Placental pericyte (primary cell): ENCODE data around the gene CDRT15L2. TPM values are rescaled to one million over a fixed set of nuclear protein-coding genes. Genes with fewer than 3 reads are reported as not detected.

ENCODE experiments used
- small RNA-seq: library from RNA; depleted of rRNA; stranded (forward); fragments of <200 nt; gene quantifications from one replicate; pipeline ENCODE3, GENCODE V24; 2012; ENCODE audit warnings: low replicate concordance
- total RNA-seq: library from RNA; depleted of rRNA; stranded (reverse); fragments of >200 nt; gene quantifications from 2 replicates; pipeline ENCODE4 v1.2.3, GENCODE V29; 2012

The CDRT15L2 gene
- not detected in 2 replicates for total RNA-seq

DNA sequence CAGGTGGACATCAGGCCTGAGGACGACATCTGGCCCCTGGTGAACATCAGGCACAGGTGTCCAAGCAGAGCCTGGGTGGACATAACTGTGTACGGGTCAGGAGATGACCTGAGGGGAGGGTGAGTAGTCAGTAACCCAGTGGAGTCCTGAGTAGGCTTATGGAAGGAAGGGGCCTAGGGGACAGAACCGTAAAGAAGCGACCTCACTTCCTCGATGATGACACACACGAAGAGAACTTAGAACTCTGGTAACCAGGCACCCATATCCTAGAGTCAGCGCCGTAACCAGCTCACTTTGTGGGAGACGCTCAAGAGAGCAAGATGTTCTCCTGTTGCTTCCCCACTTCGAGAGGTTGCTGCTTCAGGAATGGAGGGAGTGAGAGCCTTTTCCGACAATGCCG, at the start of gene CDRT15L2:
TSS of gene CDRT15L2 (plus strand) at position 301 of the 400 bp plus-strand sequence. CDS start at position 321, 20 bp downstream.

Small RNAs within 50 kb of the gene (small RNA-seq; reads per million reads assigned to genes)
- gene AC015818.1 = not detected
- gene AC087499.1 = not detected
- gene AC087499.3 = not detected

Other genes with a start within 250 kb of the CDRT15L2 start
- not detected in 2 replicates for gene LGALS9B, start 112.2 kb upstream of the CDRT15L2 start, total RNA-seq